ENCODE data around the gene MEGF11.

The MEGF11 gene

GRCh38 chr15:66071921-66072295, 181.6 kb downstream of the MEGF11 start:
- Histone ChIP-seq H3K27me3 (ENCODE audit: low read depth, low read length) (peaks cover 22% of the 10 kb centered on the region), H2AFZ (ENCODE audit: low read depth, low read length) (no peak overlapping the region), H3K36me3 (replicated peaks; ENCODE audit: low read depth, low read length) (no peaks in the 10 kb centered on the region), H3K4me3 (ENCODE audit: low read length) (no peak overlapping the region), H3K9me3 (ENCODE audit: insufficient read depth, low read length) (no peaks in the 10 kb centered on the region), H3K79me2 (ENCODE audit: low read length) (no peaks in the 10 kb centered on the region), H3K9ac (ENCODE audit: low read length) (no peak overlapping the region), H3K4me1 (ENCODE audit: low read length) (peaks cover 4% of the 10 kb centered on the region), H3K27ac (ENCODE audit: low read length) (no peak overlapping the region), H3K4me2 (ENCODE audit: low read length) (no peak overlapping the region), H4K20me1 (ENCODE audit: insufficient read depth, low read length) (no peaks in the 10 kb centered on the region)
- no peak for TF ChIP-seq EZH2phosphoT487 (IDR thresholded peaks at IDR 0.05; ENCODE audit: low read depth)
- TF ChIP-seq CTCF (IDR thresholded peaks at IDR 0.05; ENCODE audit: low read depth, low read length) = no peak

GRCh38 chr15:66071160-66071920, 182.2 kb downstream of the MEGF11 start:
- Histone ChIP-seq H2AFZ (ENCODE audit: low read depth, low read length) (no peak overlapping the region), H3K27me3 (ENCODE audit: low read depth, low read length) (peaks cover 22% of the 10 kb centered on the region), H3K4me3 (ENCODE audit: low read length) (no peak overlapping the region), H3K27ac (ENCODE audit: low read length) (no peak overlapping the region), H3K36me3 (replicated peaks; ENCODE audit: low read depth, low read length) (no peaks in the 10 kb centered on the region), H4K20me1 (ENCODE audit: insufficient read depth, low read length) (no peaks in the 10 kb centered on the region), H3K4me1 (ENCODE audit: low read length) (peaks cover 4% of the 10 kb centered on the region), H3K4me2 (ENCODE audit: low read length) (no peak overlapping the region), H3K9ac (ENCODE audit: low read length) (no peak overlapping the region), H3K79me2 (ENCODE audit: low read length) (no peaks in the 10 kb centered on the region), H3K9me3 (ENCODE audit: insufficient read depth, low read length) (no peaks in the 10 kb centered on the region)
- TF ChIP-seq CTCF (IDR thresholded peaks at IDR 0.05; ENCODE audit: low read depth, low read length) (no peak), EZH2phosphoT487 (IDR thresholded peaks at IDR 0.05; ENCODE audit: low read depth) (no peak)

- Histone ChIP-seq H3K27ac (ENCODE audit: low read length) (no peak overlapping the region), H3K9me3 (ENCODE audit: insufficient read depth, low read length) (no peaks in the 10 kb centered on the region), H3K27me3 (ENCODE audit: low read depth, low read length) (peaks cover 17% of the 10 kb centered on the region), H3K9ac (ENCODE audit: low read length) (no peak overlapping the region), H4K20me1 (ENCODE audit: insufficient read depth, low read length) (no peaks in the 10 kb centered on the region), H2AFZ (ENCODE audit: low read depth, low read length) (no peak overlapping the region), H3K79me2 (ENCODE audit: low read length) (no peaks in the 10 kb centered on the region), H3K4me1 (ENCODE audit: low read length) (peaks cover 4% of the 10 kb centered on the region), H3K36me3 (replicated peaks; ENCODE audit: low read depth, low read length) (no peaks in the 10 kb centered on the region), H3K4me2 (ENCODE audit: low read length) (no peak overlapping the region), H3K4me3 (ENCODE audit: low read length) (no peak overlapping the region)
- TF ChIP-seq EZH2phosphoT487 (IDR thresholded peaks at IDR 0.05; ENCODE audit: low read depth) (no peak), CTCF (IDR thresholded peaks at IDR 0.05; ENCODE audit: low read depth, low read length) (no peak)
Measured at GRCh38 chr15:66070220-66070934, 183.2 kb downstream of the MEGF11 start.

GRCh38 chr15:66069751-66070150, 183.8 kb downstream of the MEGF11 start:
- no peak overlapping the region for H3K4me2 ChIP-seq (ENCODE audit: low read length)
- H3K27me3 ChIP-seq (ENCODE audit: low read depth, low read length) = peaks cover 20% of the 10 kb centered on the region
- no peaks in the 10 kb centered on the region for H3K9me3 ChIP-seq (ENCODE audit: insufficient read depth, low read length)
- no peaks in the 10 kb centered on the region for H3K79me2 ChIP-seq (ENCODE audit: low read length)
- H2AFZ ChIP-seq (ENCODE audit: low read depth, low read length) = no peak overlapping the region
- no peaks in the 10 kb centered on the region for H4K20me1 ChIP-seq (ENCODE audit: insufficient read depth, low read length)
- no peak overlapping the region for H3K4me3 ChIP-seq (ENCODE audit: low read length)
- TF ChIP-seq EZH2phosphoT487 (IDR thresholded peaks at IDR 0.05; ENCODE audit: low read depth) (no peak), CTCF (IDR thresholded peaks at IDR 0.05; ENCODE audit: low read depth, low read length) (no peak)
- H3K4me1 ChIP-seq (ENCODE audit: low read length) = peaks cover 4% of the 10 kb centered on the region
- H3K36me3 ChIP-seq (replicated peaks; ENCODE audit: low read depth, low read length) = no peaks in the 10 kb centered on the region
- no peak overlapping the region for H3K9ac ChIP-seq (ENCODE audit: low read length)
- H3K27ac ChIP-seq (ENCODE audit: low read length) = no peak overlapping the region

All from OCI-LY3 (cell line).